Measurements from ENCODE around the gene HGFAC. TPM values are rescaled to one million over a fixed set of nuclear protein-coding genes. Genes with fewer than 3 reads are reported as not detected.

The HGFAC gene
- total and polyA plus RNA-seq, 5 donors from 2014 or later = 0.11 TPM; not detected in 4

- H3K27me3 ChIP-seq (ENCODE audit: control insufficient read depth, insufficient read depth, low read length) = no peaks in the 10 kb centered on the region
- no peak for ATAC-seq (ENCODE audit: low read depth in 2 of 2)
Observed at GRCh38 chr4:3473996-3474765, 32.4 kb downstream of the HGFAC start.

GRCh38 chr4:3475041-3475712 is 33.4 kb downstream of the HGFAC start:
- Histone ChIP-seq H3K9me3 (ENCODE audit: control insufficient read depth in 2 of 2, low read length in 2 of 2) (no peaks in the 10 kb centered on the region), H3K4me1 (ENCODE audit: control insufficient read depth, insufficient read depth, low read length, poor library complexity, severe bottlenecking) (no peaks in the 10 kb centered on the region), H3K27ac (ENCODE audit: insufficient read depth, low read length, poor library complexity, severe bottlenecking) (no peak overlapping the region), H3K27me3 (ENCODE audit: control insufficient read depth, insufficient read depth, low read length) (no peaks in the 10 kb centered on the region), H3K4me3 (ENCODE audit: low read depth, low read length) (no peak overlapping the region), H3K36me3 (ENCODE audit: control insufficient read depth, insufficient read depth, low read length) (no peaks in the 10 kb centered on the region)
- ATAC-seq (ENCODE audit: low read depth in 2 of 2) = no peak
- Mint-ChIP-seq H3K4me1 (no peaks in the 10 kb centered on the region), H3K4me3 (no peak overlapping the region), H3K27me3 (peaks cover 5% of the 10 kb centered on the region), H3K36me3 (no peaks in the 10 kb centered on the region), H3K9me3 (no peaks in the 10 kb centered on the region), H3K27ac (no peak overlapping the region)
- DNase-seq = no peak

More at GRCh38 chr4:3473996-3474765, 32.4 kb downstream of the HGFAC start:
- no peaks in the 10 kb centered on the region for H3K4me1 ChIP-seq (ENCODE audit: control insufficient read depth, insufficient read depth, low read length, poor library complexity, severe bottlenecking)
- Mint-ChIP-seq H3K36me3 (no peaks in the 10 kb centered on the region), H3K27me3 (no peaks in the 10 kb centered on the region), H3K4me1 (no peaks in the 10 kb centered on the region), H3K4me3 (no peak overlapping the region), H3K9me3 (no peaks in the 10 kb centered on the region), H3K27ac (no peak overlapping the region)
- no peak for DNase-seq
- H3K36me3 ChIP-seq (ENCODE audit: control insufficient read depth, insufficient read depth, low read length) = no peaks in the 10 kb centered on the region
- H3K4me3 ChIP-seq (ENCODE audit: low read depth, low read length) = no peak overlapping the region
- no peak overlapping the region for H3K27ac ChIP-seq (ENCODE audit: insufficient read depth, low read length, poor library complexity, severe bottlenecking)
- no peaks in the 10 kb centered on the region for H3K9me3 ChIP-seq (ENCODE audit: control insufficient read depth in 2 of 2, low read length in 2 of 2)

- Histone ChIP-seq H3K9me3 (ENCODE audit: control insufficient read depth in 2 of 2, low read length in 2 of 2) (no peaks in the 10 kb centered on the region), H3K27me3 (ENCODE audit: control insufficient read depth, insufficient read depth, low read length) (no peaks in the 10 kb centered on the region), H3K4me1 (ENCODE audit: control insufficient read depth, insufficient read depth, low read length, poor library complexity, severe bottlenecking) (no peaks in the 10 kb centered on the region), H3K27ac (ENCODE audit: insufficient read depth, low read length, poor library complexity, severe bottlenecking) (no peak overlapping the region), H3K36me3 (ENCODE audit: control insufficient read depth, insufficient read depth, low read length) (no peaks in the 10 kb centered on the region), H3K4me3 (ENCODE audit: low read depth, low read length) (no peak overlapping the region)
- H3K36me3 Mint-ChIP-seq = no peaks in the 10 kb centered on the region
- H3K27me3 Mint-ChIP-seq = peaks cover 11% of the 10 kb centered on the region
- ATAC-seq (ENCODE audit: low read depth in 2 of 2) (no peak), DNase-seq (no peak)
- H3K27ac Mint-ChIP-seq = no peak overlapping the region
- H3K4me3 Mint-ChIP-seq = no peak overlapping the region
- H3K9me3 Mint-ChIP-seq = no peaks in the 10 kb centered on the region
- peaks cover 0 to 2% (median 0%) of the 10 kb centered on the region in 4 donors for H3K4me1 Mint-ChIP-seq
Observed at GRCh38 chr4:3475713-3476260, 34.0 kb downstream of the HGFAC start.

- DNase-seq = no peak
- Mint-ChIP-seq H3K4me1 (peaks cover 0 to 5% (median 0%) of the 10 kb centered on the region in 4 donors), H3K27me3 (peaks cover 17% of the 10 kb centered on the region)
Observed at GRCh38 chr4:3476341-3476747, 34.6 kb downstream of the HGFAC start.

GRCh38 chr4:3476936-3477749 is 35.4 kb downstream of the HGFAC start:
- H3K27ac Mint-ChIP-seq = no peak overlapping the region
- no peak overlapping the region for H3K27ac ChIP-seq (ENCODE audit: insufficient read depth, low read length, poor library complexity, severe bottlenecking)
- peaks cover 0 to 5% (median 0%) of the 10 kb centered on the region in 4 donors for H3K4me1 Mint-ChIP-seq
- H3K4me1 ChIP-seq (ENCODE audit: control insufficient read depth, insufficient read depth, low read length, poor library complexity, severe bottlenecking) = no peaks in the 10 kb centered on the region
- no peaks in the 10 kb centered on the region for H3K9me3 Mint-ChIP-seq
- no peaks in the 10 kb centered on the region for H3K9me3 ChIP-seq (ENCODE audit: control insufficient read depth in 2 of 2, low read length in 2 of 2)
- DNase-seq (no peak), ATAC-seq (ENCODE audit: low read depth in 2 of 2) (no peak)
- no peak overlapping the region for H3K4me3 Mint-ChIP-seq
- no peaks in the 10 kb centered on the region for H3K36me3 Mint-ChIP-seq
- no peak overlapping the region for H3K4me3 ChIP-seq (ENCODE audit: low read depth, low read length)
- no peaks in the 10 kb centered on the region for H3K36me3 ChIP-seq (ENCODE audit: control insufficient read depth, insufficient read depth, low read length)
- peaks cover 17% of the 10 kb centered on the region for H3K27me3 Mint-ChIP-seq
- no peaks in the 10 kb centered on the region for H3K27me3 ChIP-seq (ENCODE audit: control insufficient read depth, insufficient read depth, low read length)

More at GRCh38 chr4:3476341-3476747, 34.6 kb downstream of the HGFAC start:
- H3K27me3 ChIP-seq (ENCODE audit: control insufficient read depth, insufficient read depth, low read length) = no peaks in the 10 kb centered on the region
- ATAC-seq (ENCODE audit: low read depth in 2 of 2) = no peak
- no peak overlapping the region for H3K4me3 ChIP-seq (ENCODE audit: low read depth, low read length)
- no peaks in the 10 kb centered on the region for H3K4me1 ChIP-seq (ENCODE audit: control insufficient read depth, insufficient read depth, low read length, poor library complexity, severe bottlenecking)
- Mint-ChIP-seq H3K27ac (no peak overlapping the region), H3K9me3 (no peaks in the 10 kb centered on the region), H3K4me3 (no peak overlapping the region), H3K36me3 (no peaks in the 10 kb centered on the region)
- H3K27ac ChIP-seq (ENCODE audit: insufficient read depth, low read length, poor library complexity, severe bottlenecking) = no peak overlapping the region
- no peaks in the 10 kb centered on the region for H3K9me3 ChIP-seq (ENCODE audit: control insufficient read depth in 2 of 2, low read length in 2 of 2)
- H3K36me3 ChIP-seq (ENCODE audit: control insufficient read depth, insufficient read depth, low read length) = no peaks in the 10 kb centered on the region

GRCh38 chr4:3477750-3478430 is 36.1 kb downstream of the HGFAC start:
- Histone ChIP-seq H3K27ac (ENCODE audit: insufficient read depth, low read length, poor library complexity, severe bottlenecking) (no peak overlapping the region), H3K27me3 (ENCODE audit: control insufficient read depth, insufficient read depth, low read length) (no peaks in the 10 kb centered on the region), H3K36me3 (ENCODE audit: control insufficient read depth, insufficient read depth, low read length) (no peaks in the 10 kb centered on the region), H3K9me3 (ENCODE audit: control insufficient read depth in 2 of 2, low read length in 2 of 2) (no peaks in the 10 kb centered on the region), H3K4me1 (ENCODE audit: control insufficient read depth, insufficient read depth, low read length, poor library complexity, severe bottlenecking) (no peaks in the 10 kb centered on the region), H3K4me3 (ENCODE audit: low read depth, low read length) (no peak overlapping the region)
- no peak overlapping the region for H3K4me3 Mint-ChIP-seq
- DNase-seq (no peak), ATAC-seq (ENCODE audit: low read depth in 2 of 2) (no peak)
- no peak overlapping the region for H3K27ac Mint-ChIP-seq
- no peaks in the 10 kb centered on the region for H3K36me3 Mint-ChIP-seq
- H3K4me1 Mint-ChIP-seq = peaks cover 0 to 5% (median 0%) of the 10 kb centered on the region in 4 donors
- H3K27me3 Mint-ChIP-seq = peaks cover 17% of the 10 kb centered on the region
- no peaks in the 10 kb centered on the region for H3K9me3 Mint-ChIP-seq

Measured in CD4-positive, CD25-positive, alpha-beta regulatory T cell (primary cell).